ENCODE data around the gene COL6A5. TPM values are rescaled to one million over a fixed set of nuclear protein-coding genes. Genes with fewer than 3 reads are reported as not detected.

Gene COL6A5
- total RNA-seq, 1 experiment from 2014 or later, result 0.32 TPM

DNA sequence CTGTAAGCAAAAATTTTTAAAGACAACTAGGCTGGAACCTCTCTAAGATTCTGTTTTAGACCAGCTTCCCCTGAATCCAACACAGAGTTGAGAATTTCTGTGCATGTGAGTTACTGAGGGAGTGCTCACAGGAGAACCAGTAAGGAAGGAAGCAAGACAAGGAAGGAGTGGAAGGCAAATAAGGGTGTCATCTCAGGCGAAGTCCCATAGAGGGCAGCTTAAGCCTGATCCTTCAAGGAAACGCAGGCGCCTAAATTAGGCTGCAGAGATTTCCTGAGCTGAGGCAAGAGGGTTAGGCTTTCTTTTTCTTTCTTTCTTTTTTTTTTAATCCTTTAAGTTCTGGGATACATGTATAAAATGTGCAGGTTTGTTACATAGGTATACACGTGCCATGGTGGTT is 135.3 kb downstream of the COL6A5 start:
- Histone ChIP-seq H3K36me3 (ENCODE audit: insufficient read depth, low read length, poor library complexity, severe bottlenecking) (no peaks in the 10 kb centered on the region), H3K4me3 (ENCODE audit: low read depth, low read length, poor library complexity, severe bottlenecking) (no peak overlapping the region), H3K4me1 (ENCODE audit: insufficient read depth, low read length, poor library complexity, severe bottlenecking) (no peaks in the 10 kb centered on the region), H3K27ac (ENCODE audit: low read depth, low read length, poor library complexity, severe bottlenecking) (no peak overlapping the region), H3K9me3 (ENCODE audit: low read depth, low read length, poor library complexity, severe bottlenecking) (no peaks in the 10 kb centered on the region), H3K27me3 (replicated peaks; ENCODE audit: insufficient read depth, low read depth, low read length, poor library complexity) (no peaks in the 10 kb centered on the region)
- ChIA-PET CTCF (no interaction called here), POLR2A (ENCODE audit: low non-redundant PET) (no interaction called here)
- intact Hi-C loops (cut with micrococcal nuclease; ENCODE audit: unreplicated experiment), result no loop called here
- peak; percentile 68 for DNase-seq (ENCODE audit: low spot score)
- no TSS peak for BruUV-seq (replicated peaks)
- TF ChIP-seq CTCF (conservative IDR thresholded peaks at IDR 0.05; ENCODE audit: low read depth, low read length) (peak; percentile 54), EZH2 (IDR thresholded peaks at IDR 0.05; ENCODE audit: borderline replicate concordance, low read depth, low read length, poor library complexity, severe bottlenecking) (no peak)

GRCh38 chr3:130488288-130488687 is 142.8 kb downstream of the COL6A5 start:
- DNase-seq (ENCODE audit: low spot score), result no peak
- Histone ChIP-seq H3K27ac (ENCODE audit: low read depth, low read length, poor library complexity, severe bottlenecking) (no peak overlapping the region), H3K9me3 (ENCODE audit: low read depth, low read length, poor library complexity, severe bottlenecking) (no peaks in the 10 kb centered on the region), H3K36me3 (ENCODE audit: insufficient read depth, low read length, poor library complexity, severe bottlenecking) (no peaks in the 10 kb centered on the region), H3K27me3 (replicated peaks; ENCODE audit: insufficient read depth, low read depth, low read length, poor library complexity) (peaks cover 4% of the 10 kb centered on the region), H3K4me3 (ENCODE audit: low read depth, low read length, poor library complexity, severe bottlenecking) (no peak overlapping the region), H3K4me1 (ENCODE audit: insufficient read depth, low read length, poor library complexity, severe bottlenecking) (no peaks in the 10 kb centered on the region)
- no peak for TF ChIP-seq EZH2 (IDR thresholded peaks at IDR 0.05; ENCODE audit: borderline replicate concordance, low read depth, low read length, poor library complexity, severe bottlenecking)
- no peak for TF ChIP-seq CTCF (conservative IDR thresholded peaks at IDR 0.05; ENCODE audit: low read depth, low read length)
- ChIA-PET CTCF (no interaction called here), POLR2A (ENCODE audit: low non-redundant PET) (no interaction called here)
- intact Hi-C loops (cut with micrococcal nuclease; ENCODE audit: unreplicated experiment), result no loop called here
- BruUV-seq (replicated peaks), result no TSS peak

- ChIA-PET CTCF (no interaction called here), POLR2A (ENCODE audit: low non-redundant PET) (no interaction called here)
- Histone ChIP-seq H3K9me3 (ENCODE audit: low read depth, low read length, poor library complexity, severe bottlenecking) (no peaks in the 10 kb centered on the region), H3K36me3 (ENCODE audit: insufficient read depth, low read length, poor library complexity, severe bottlenecking) (no peaks in the 10 kb centered on the region), H3K27ac (ENCODE audit: low read depth, low read length, poor library complexity, severe bottlenecking) (no peak overlapping the region), H3K4me3 (ENCODE audit: low read depth, low read length, poor library complexity, severe bottlenecking) (no peak overlapping the region), H3K4me1 (ENCODE audit: insufficient read depth, low read length, poor library complexity, severe bottlenecking) (no peaks in the 10 kb centered on the region), H3K27me3 (replicated peaks; ENCODE audit: insufficient read depth, low read depth, low read length, poor library complexity) (peaks cover 4% of the 10 kb centered on the region)
- DNase-seq (ENCODE audit: low spot score), result no peak
- BruUV-seq (replicated peaks), result no TSS peak
- intact Hi-C loops (cut with micrococcal nuclease; ENCODE audit: unreplicated experiment), result no loop called here
- TF ChIP-seq CTCF (conservative IDR thresholded peaks at IDR 0.05; ENCODE audit: low read depth, low read length) (no peak), EZH2 (IDR thresholded peaks at IDR 0.05; ENCODE audit: borderline replicate concordance, low read depth, low read length, poor library complexity, severe bottlenecking) (no peak)
These were observed 143.4 kb downstream of the COL6A5 start for GRCh38 chr3:130488769-130489450.

Data from A673 (cell line).